Measurements from ENCODE around the gene PTPRS.
"Not testable (repeated sequence)": the region's sequence is repeated elsewhere in the genome, so short reads cannot be mapped to it uniquely, and the experiment has no call there.

PTPRS gene

DNA sequence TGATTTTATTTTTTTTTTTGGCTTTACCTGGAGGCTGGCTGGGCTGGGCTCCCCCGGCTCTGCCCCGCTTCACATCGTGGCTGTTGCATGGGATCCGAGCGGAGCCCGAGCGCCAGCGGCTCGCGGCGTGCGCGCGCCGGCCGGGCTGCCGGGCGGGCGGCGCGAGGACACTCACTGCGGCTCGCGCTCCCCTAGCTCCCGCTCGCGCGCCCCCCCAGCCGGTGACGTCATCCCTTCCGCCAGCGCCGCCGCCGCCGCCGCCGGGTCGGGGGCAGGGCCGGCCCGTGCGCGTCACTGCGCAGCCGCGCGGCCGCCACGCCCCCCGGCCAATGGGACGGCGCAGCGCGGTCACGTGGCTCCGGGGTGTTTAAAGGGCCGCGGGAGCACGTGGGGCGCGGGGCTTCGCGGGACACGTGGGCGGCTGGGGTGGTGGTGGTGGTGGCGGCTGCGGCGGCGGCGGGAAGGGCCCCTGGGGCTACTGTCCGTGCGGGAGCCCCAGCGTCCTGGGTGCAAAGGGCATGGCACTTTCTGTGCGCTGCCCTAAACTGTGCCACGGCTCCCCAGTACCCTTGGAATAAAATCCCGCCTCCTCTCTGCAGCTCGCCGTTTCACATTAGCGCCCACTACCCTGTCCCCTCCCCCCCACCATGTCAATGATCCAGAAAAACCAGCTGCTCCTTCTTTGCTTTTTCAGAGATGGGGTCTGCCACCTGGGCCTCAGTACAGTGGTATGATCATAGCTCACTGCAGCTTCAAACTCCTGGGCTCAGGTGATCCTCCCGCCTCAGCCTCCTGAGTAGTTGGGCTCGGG is at the start of gene PTPRS:
TSS of gene PTPRS (minus strand) at position 176 of the 811 bp plus-strand sequence. CDS start 54,672 bp downstream, outside the sequence.
- H3K4me1 ChIP-seq (ENCODE audit: control insufficient read depth, insufficient read depth, low read length, unreplicated experiment), result peaks cover 3% of the 10 kb centered on the region
- no peak within 1 kb of the TSS for H3K27ac ChIP-seq (ENCODE audit: low read depth, low read length)
- H3K4me3 ChIP-seq (ENCODE audit: low read depth, low read length), result peak within 1 kb of the TSS; percentile 78
- peaks cover 35% of the 10 kb centered on the region for H3K27me3 ChIP-seq (ENCODE audit: insufficient read depth, low read length)
- no peaks in the 10 kb centered on the region for H3K36me3 ChIP-seq (ENCODE audit: insufficient read depth, low read length)
- H2AFZ ChIP-seq (ENCODE audit: low read length, unreplicated experiment), result peak within 1 kb of the TSS; percentile 65
- no peaks in the 10 kb centered on the region for H3K79me2 ChIP-seq (ENCODE audit: control insufficient read depth, insufficient read depth, low read length, unreplicated experiment)

DNA sequence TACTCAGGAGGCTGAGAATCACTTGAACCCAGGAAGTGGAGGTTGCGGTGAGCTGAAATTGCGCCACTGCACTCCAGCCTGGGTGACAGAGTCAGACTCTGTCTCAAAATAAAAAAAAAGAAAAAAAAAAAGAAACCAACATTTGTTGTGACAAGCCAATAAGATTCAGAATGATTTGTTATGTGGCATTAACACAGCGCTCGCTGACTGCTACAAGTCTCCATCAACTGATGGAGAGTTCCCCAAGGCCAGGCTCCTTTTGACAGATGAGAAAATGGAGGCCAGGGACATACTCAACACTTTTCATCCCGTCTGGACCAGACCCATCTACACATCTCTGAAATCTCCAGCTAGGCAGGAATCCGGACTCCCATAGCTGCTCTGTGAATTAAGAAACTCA is 48.7 kb upstream of the PTPRS start:
- Histone ChIP-seq H3K27ac (ENCODE audit: low read depth, low read length) (no peak overlapping the region), H3K27me3 (ENCODE audit: insufficient read depth, low read length) (peaks cover 32% of the 10 kb centered on the region), H3K4me3 (ENCODE audit: low read depth, low read length) (no peak overlapping the region), H3K4me1 (ENCODE audit: control insufficient read depth, insufficient read depth, low read length, unreplicated experiment) (no peaks in the 10 kb centered on the region), H2AFZ (ENCODE audit: low read length, unreplicated experiment) (no peak overlapping the region), H3K36me3 (ENCODE audit: insufficient read depth, low read length) (no peaks in the 10 kb centered on the region), H3K79me2 (ENCODE audit: control insufficient read depth, insufficient read depth, low read length, unreplicated experiment) (no peaks in the 10 kb centered on the region)

DNA sequence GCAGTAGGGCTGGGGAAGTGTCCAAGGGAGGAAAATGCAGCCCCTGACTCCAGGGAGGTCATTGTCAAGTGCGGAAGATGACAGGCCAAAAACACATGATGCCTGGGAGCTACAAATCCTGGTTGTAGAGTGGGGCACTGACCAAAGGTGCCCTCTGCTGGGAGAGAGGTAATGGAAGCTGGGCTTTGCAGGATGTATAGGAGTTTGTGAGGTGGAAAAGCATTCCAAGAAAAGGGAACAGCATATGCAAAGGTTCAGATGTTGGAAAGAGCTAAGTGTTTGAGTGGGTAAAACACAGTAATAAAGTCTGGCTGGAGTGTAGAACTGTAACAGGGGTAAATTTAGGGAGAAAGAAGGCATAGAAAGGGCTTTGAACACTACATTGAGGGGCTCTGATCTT is 46.9 kb upstream of the PTPRS start:
- Histone ChIP-seq H2AFZ (ENCODE audit: low read length, unreplicated experiment) (no peak overlapping the region), H3K27me3 (ENCODE audit: insufficient read depth, low read length) (peaks cover 17% of the 10 kb centered on the region), H3K36me3 (ENCODE audit: insufficient read depth, low read length) (no peaks in the 10 kb centered on the region), H3K4me3 (ENCODE audit: low read depth, low read length) (no peak overlapping the region), H3K27ac (ENCODE audit: low read depth, low read length) (no peak overlapping the region), H3K4me1 (ENCODE audit: control insufficient read depth, insufficient read depth, low read length, unreplicated experiment) (no peaks in the 10 kb centered on the region), H3K79me2 (ENCODE audit: control insufficient read depth, insufficient read depth, low read length, unreplicated experiment) (no peaks in the 10 kb centered on the region)

GRCh38 chr19:5386841-5387240 is 46.2 kb upstream of the PTPRS start:
- H2AFZ ChIP-seq (ENCODE audit: low read length, unreplicated experiment), result no peak overlapping the region
- no peaks in the 10 kb centered on the region for H3K36me3 ChIP-seq (ENCODE audit: insufficient read depth, low read length)
- H3K79me2 ChIP-seq (ENCODE audit: control insufficient read depth, insufficient read depth, low read length, unreplicated experiment), result no peaks in the 10 kb centered on the region
- no peak overlapping the region for H3K4me3 ChIP-seq (ENCODE audit: low read depth, low read length)
- H3K27ac ChIP-seq (ENCODE audit: low read depth, low read length), result no peak overlapping the region
- H3K4me1 ChIP-seq (ENCODE audit: control insufficient read depth, insufficient read depth, low read length, unreplicated experiment), result no peaks in the 10 kb centered on the region
- H3K27me3 ChIP-seq (ENCODE audit: insufficient read depth, low read length), result peaks cover 11% of the 10 kb centered on the region

GRCh38 chr19:5381197-5381596 is 40.6 kb upstream of the PTPRS start:
- H3K79me2 ChIP-seq (ENCODE audit: control insufficient read depth, insufficient read depth, low read length, unreplicated experiment); H3K4me1 ChIP-seq (ENCODE audit: control insufficient read depth, insufficient read depth, low read length, unreplicated experiment); H2AFZ ChIP-seq (ENCODE audit: low read length, unreplicated experiment); H3K4me3 ChIP-seq (ENCODE audit: low read depth, low read length); H3K27ac ChIP-seq (ENCODE audit: low read depth, low read length); H3K36me3 ChIP-seq (ENCODE audit: insufficient read depth, low read length); H3K27me3 ChIP-seq (ENCODE audit: insufficient read depth, low read length): not testable (repeated sequence)

- no peaks in the 10 kb centered on the region for H3K4me1 ChIP-seq (ENCODE audit: control insufficient read depth, insufficient read depth, low read length, unreplicated experiment)
- no peaks in the 10 kb centered on the region for H3K27me3 ChIP-seq (ENCODE audit: insufficient read depth, low read length)
- H2AFZ ChIP-seq (ENCODE audit: low read length, unreplicated experiment), result no peak overlapping the region
- H3K4me3 ChIP-seq (ENCODE audit: low read depth, low read length), result no peak overlapping the region
- H3K36me3 ChIP-seq (ENCODE audit: insufficient read depth, low read length), result no peaks in the 10 kb centered on the region
- H3K27ac ChIP-seq (ENCODE audit: low read depth, low read length), result no peak overlapping the region
- no peaks in the 10 kb centered on the region for H3K79me2 ChIP-seq (ENCODE audit: control insufficient read depth, insufficient read depth, low read length, unreplicated experiment)
These were observed 39.8 kb upstream of the PTPRS start for GRCh38 chr19:5380215-5380919.

DNA sequence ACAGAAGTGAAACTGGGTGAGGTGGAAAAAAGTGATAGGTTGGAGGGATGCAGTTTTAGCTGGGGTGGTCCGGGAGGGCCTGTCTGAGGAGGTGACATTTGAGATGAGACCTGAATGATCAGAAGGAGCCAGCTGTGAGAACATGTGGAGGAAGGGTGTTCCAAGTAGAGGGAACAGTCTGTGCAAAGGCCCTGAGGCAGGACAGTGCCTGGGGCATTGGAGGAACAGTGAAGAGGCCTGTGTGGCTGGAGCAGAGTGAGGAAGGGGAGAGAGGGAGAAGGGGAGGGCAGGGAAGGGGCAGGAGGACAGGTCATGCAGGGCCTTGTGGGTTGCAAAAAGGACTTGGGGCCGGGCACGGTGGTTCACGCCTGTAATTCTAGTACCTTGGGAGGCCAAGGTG is 36.3 kb upstream of the PTPRS start:
- Histone ChIP-seq H2AFZ (ENCODE audit: low read length, unreplicated experiment) (no peak overlapping the region), H3K4me3 (ENCODE audit: low read depth, low read length) (no peak overlapping the region), H3K36me3 (ENCODE audit: insufficient read depth, low read length) (no peaks in the 10 kb centered on the region), H3K79me2 (ENCODE audit: control insufficient read depth, insufficient read depth, low read length, unreplicated experiment) (no peaks in the 10 kb centered on the region), H3K4me1 (ENCODE audit: control insufficient read depth, insufficient read depth, low read length, unreplicated experiment) (no peaks in the 10 kb centered on the region), H3K27me3 (ENCODE audit: insufficient read depth, low read length) (no peaks in the 10 kb centered on the region), H3K27ac (ENCODE audit: low read depth, low read length) (no peak overlapping the region)

- no peaks in the 10 kb centered on the region for H3K27me3 ChIP-seq (ENCODE audit: insufficient read depth, low read length)
- no peak overlapping the region for H2AFZ ChIP-seq (ENCODE audit: low read length, unreplicated experiment)
- no peak overlapping the region for H3K4me3 ChIP-seq (ENCODE audit: low read depth, low read length)
- no peaks in the 10 kb centered on the region for H3K36me3 ChIP-seq (ENCODE audit: insufficient read depth, low read length)
- no peak overlapping the region for H3K27ac ChIP-seq (ENCODE audit: low read depth, low read length)
- H3K79me2 ChIP-seq (ENCODE audit: control insufficient read depth, insufficient read depth, low read length, unreplicated experiment), result no peaks in the 10 kb centered on the region
- H3K4me1 ChIP-seq (ENCODE audit: control insufficient read depth, insufficient read depth, low read length, unreplicated experiment), result no peaks in the 10 kb centered on the region
These were observed 32.1 kb upstream of the PTPRS start for GRCh38 chr19:5372572-5373200.

GRCh38 chr19:5369962-5370367 is 29.4 kb upstream of the PTPRS start:
- no peaks in the 10 kb centered on the region for H3K27me3 ChIP-seq (ENCODE audit: insufficient read depth, low read length)
- H2AFZ ChIP-seq (ENCODE audit: low read length, unreplicated experiment), result no peak overlapping the region
- no peaks in the 10 kb centered on the region for H3K79me2 ChIP-seq (ENCODE audit: control insufficient read depth, insufficient read depth, low read length, unreplicated experiment)
- no peak overlapping the region for H3K27ac ChIP-seq (ENCODE audit: low read depth, low read length)
- H3K4me1 ChIP-seq (ENCODE audit: control insufficient read depth, insufficient read depth, low read length, unreplicated experiment), result no peaks in the 10 kb centered on the region
- no peak overlapping the region for H3K4me3 ChIP-seq (ENCODE audit: low read depth, low read length)
- no peaks in the 10 kb centered on the region for H3K36me3 ChIP-seq (ENCODE audit: insufficient read depth, low read length)

DNA sequence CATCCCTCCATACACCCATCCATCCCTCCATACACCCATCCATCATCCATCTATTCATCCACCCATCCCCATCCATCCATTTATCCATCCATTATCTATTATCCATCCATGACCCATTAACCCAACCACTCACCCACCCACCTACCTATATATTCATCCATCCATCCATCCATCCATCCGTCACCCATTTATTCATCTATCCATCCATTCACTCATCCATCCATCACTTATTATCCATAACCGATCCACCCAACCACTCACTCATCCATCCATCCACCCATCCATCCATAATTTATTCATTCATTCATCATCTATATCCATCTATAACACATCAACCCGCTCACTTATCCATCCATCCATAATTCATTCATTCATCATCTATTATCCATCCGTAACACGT is 28.7 kb upstream of the PTPRS start:
- Histone ChIP-seq H3K27ac (ENCODE audit: low read depth, low read length) (no peak overlapping the region), H2AFZ (ENCODE audit: low read length, unreplicated experiment) (no peak overlapping the region), H3K79me2 (ENCODE audit: control insufficient read depth, insufficient read depth, low read length, unreplicated experiment) (no peaks in the 10 kb centered on the region), H3K27me3 (ENCODE audit: insufficient read depth, low read length) (no peaks in the 10 kb centered on the region), H3K36me3 (ENCODE audit: insufficient read depth, low read length) (no peaks in the 10 kb centered on the region), H3K4me3 (ENCODE audit: low read depth, low read length) (no peak overlapping the region), H3K4me1 (ENCODE audit: control insufficient read depth, insufficient read depth, low read length, unreplicated experiment) (no peaks in the 10 kb centered on the region)
